GM19324 (cell line): Measurements from ENCODE around the gene PSIP1.
"Not testable (repeated sequence)": the region's sequence is repeated elsewhere in the genome, so short reads cannot be mapped to it uniquely, and the experiment has no call there.

Source experiments
- ATAC-seq: cut with Tn5 transposase; IDR thresholded peaks from one replicate; pipeline ENCODE4 v1.9.1; 2021; ENCODE audit warnings: mild to moderate bottlenecking, moderate library complexity; ENCODE audit not compliant: unreplicated experiment, low FRiP score

PSIP1 gene

DNA sequence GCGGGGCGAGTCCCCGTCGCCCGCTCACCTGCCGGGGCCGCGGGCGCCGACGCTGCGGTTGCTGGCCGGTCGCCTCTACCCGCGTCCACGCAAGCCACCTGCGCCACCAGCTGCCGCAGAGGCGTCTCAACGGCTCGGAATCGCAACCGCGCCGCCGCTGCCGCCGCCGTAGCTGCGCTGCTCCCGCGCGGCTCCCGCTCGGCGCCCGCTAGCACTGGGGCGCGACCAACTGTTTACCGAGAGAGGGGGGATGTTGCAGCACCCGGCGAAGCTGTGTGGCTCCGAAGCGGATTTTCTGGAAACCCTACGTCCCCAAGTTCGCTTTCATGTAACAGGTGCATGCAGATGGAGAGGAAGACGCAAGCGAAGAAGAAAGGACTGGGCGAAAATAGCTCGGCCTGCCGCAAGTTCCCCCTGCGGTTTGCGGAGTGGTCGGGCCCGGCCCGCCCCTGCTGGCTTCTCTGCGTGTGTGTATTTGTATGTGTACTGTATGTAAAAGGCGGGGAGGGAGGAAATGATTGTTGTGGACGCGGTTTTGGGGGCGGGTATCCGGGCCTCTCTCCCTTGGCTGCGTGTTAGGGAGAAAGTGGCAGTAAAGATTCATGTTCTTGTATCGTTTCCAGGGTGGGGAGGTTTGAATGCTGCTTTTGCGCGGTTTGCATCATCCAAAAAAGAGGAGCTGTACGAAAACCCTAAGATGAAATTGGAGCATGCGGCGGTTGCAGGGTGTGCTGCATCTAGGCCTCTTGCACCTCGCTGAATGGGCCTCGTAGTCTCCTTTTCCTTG is at the start of gene PSIP1:
Gene PSIP1 (minus strand): TSS at position 182 of the 787 bp plus-strand sequence. CDS start 782 bp downstream, outside the sequence.
- peak; percentile 90 for ATAC-seq

DNA sequence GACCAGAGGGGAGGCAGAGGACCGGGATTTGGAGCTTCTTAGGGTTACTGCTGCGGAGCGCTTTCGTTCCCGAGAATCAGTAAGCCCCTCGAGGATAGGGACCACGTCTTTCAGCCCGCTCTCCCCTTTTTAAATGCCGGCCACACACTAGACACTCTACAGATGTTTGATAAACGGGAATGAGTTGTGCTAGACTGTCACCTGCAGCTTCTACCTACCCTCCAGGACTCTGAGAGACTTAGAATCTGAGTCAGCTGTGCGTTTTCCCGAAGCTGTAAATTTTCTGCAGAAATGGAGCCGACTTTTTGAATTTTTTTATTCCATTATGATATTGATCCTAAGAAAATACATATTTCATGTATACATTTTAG is 42.7 kb upstream of the PSIP1 start:
- peak; percentile 24 for ATAC-seq

DNA sequence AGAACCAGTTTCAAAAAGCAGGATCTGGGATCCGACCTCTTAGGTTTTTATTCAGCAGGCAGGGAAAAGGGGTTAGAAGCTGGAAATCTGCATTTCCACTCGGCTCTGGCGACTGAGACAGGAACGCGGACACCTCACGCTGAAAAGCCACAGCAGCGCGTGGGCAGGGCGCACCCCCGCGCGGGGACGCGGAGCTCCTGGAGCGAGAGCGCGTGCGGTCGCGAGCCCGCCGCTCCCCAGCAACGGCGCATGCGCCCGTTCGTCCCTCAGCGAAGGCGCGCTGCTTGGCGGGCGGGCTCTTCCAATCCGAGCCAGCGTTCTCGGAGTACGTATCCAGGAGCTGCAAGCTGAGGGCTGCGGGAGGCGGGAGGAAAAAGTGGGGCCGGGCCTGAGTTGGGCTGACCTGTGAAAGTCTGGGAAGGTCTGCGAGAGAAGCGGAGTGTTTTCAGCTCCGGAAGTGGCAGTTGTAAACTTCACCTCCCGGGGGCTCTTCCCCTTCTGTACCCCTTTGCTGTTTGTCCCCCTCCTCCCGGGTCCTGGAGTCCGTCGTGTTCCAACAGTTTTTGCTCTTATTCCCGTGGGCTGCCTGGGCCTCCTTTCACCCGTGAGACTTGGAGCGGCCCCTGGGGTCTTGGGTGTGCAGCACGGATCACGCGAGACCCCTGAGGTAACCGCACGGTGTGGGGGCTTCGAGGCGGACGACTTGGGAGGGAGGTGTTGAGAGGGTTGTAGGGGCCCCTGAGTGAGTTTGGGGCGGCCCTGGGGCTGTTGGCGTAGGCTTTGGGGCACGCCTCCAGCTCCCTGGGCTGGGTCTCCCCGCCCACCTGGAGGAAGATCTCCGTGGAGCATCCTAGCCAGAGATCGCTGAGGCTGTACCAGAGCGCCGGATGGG is 42.1 kb upstream of the PSIP1 start, which contains the start of gene CCDC171:
Gene CCDC171 (plus strand): TSS at position 408 of the 892 bp plus-strand sequence. CDS start 11,046 bp downstream, outside the sequence.
- peak; percentile 93 for ATAC-seq

DNA sequence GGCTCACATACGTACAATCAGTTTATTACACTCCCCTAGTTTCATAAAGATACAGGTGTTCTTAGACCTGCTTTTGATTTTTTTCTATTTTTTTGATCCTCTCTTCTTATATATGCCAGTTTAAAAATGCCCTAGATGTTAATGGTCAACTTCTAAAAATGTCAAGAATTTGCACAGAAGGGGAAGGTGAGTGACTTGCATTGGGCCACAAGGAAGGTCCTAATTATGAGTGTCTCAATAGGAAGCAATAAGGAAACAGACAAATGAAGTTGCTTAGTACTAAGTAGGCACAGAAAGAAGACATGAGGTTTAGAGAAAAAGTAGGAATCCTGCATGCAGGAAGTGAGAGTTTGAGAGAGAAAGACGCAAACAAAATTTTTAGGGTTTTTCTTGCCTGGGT is 38.8 kb upstream of the PSIP1 start:
- ATAC-seq, result no peak

DNA sequence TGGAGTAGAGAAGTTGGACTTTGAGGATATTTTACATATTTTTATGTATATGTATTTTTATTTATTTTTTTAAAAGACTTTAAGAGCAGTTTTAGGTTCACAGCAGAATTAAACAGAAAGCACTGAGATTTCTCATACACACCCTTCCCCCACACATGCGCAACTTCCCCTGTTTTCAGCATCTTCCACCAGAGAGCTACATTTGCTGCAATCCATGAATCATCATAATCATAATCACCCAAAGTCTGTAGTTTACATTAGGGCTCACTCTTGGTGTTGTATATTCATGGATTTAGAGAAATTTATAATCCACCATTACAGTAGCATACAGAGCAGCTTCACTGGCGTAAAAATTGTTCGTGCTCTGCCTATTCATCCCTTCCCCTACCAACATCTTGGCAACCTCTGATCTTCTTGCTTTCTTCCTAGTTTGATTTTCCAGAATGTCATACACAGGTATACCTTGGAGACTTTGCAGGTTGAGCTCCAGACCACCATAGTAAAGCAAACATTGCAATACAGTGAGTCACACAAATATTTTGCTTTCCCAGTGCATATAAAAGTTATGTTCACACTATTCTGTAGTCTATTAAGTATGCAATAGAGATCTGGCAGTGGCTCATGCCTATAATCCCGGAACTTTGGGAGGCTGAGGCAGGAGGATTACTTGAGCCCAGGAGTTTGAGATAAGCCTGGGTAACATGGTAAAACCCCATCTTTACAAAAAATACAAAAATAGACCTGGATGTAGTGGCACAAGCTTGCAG is 32.5 kb upstream of the PSIP1 start:
- no peak for ATAC-seq

DNA sequence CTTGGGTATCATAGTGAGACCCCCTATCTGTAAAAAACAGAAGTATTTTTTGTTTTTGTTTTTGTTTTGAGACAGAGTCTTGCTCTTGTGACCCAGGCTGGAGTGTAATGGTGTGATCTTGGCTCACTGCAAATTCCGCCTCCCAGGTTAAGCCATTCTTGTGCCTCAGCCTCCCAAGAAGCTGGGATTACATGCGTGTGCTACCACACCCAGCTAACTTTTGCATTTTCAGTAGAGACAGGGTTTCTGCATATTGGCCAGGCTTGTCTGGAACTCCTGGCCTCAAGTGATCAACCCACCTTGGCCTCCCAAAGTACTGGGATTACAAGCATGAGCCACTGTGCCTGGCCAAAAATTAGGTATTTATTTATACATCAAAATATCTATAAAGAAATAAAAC is 31.9 kb upstream of the PSIP1 start:
- ATAC-seq, result no peak

DNA sequence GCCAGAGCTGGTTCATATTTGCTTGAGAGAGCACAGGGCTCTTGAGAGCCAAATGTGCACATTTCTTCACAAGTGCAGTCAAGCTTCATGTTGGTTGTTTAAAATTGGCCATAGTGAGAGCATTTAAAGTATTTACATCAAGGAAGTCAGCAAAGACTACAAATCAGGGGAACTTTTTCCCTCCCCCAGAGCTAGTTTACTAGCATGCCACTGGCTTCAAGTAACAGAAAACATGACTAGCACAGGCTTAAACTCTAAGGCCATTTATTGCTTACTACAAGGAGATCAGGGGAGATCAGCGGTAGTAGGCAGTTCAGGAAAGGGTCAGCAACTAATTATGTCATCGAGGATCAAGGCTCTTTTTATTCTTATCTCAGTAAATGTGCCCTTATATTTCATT is 31.1 kb upstream of the PSIP1 start:
- no peak for ATAC-seq

DNA sequence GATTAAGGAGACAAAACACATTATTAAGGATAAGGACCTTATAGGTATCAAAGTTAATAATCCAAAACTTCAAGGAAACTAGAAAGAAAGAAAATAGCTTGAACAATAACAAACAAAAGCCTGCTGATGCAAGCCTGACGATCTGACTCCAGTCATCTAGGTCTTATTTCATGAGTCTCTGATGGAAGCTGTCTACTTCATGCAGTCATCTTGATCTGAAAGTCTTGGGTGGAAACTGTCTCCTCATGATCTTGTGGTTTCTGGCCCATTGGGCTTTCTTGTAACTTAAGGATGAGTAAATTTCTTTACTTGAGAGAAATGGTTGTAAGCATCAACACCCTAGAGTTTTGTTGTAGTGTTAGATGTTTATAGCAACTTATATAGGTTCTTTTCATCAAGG is 20.6 kb upstream of the PSIP1 start:
- ATAC-seq, result no peak

DNA sequence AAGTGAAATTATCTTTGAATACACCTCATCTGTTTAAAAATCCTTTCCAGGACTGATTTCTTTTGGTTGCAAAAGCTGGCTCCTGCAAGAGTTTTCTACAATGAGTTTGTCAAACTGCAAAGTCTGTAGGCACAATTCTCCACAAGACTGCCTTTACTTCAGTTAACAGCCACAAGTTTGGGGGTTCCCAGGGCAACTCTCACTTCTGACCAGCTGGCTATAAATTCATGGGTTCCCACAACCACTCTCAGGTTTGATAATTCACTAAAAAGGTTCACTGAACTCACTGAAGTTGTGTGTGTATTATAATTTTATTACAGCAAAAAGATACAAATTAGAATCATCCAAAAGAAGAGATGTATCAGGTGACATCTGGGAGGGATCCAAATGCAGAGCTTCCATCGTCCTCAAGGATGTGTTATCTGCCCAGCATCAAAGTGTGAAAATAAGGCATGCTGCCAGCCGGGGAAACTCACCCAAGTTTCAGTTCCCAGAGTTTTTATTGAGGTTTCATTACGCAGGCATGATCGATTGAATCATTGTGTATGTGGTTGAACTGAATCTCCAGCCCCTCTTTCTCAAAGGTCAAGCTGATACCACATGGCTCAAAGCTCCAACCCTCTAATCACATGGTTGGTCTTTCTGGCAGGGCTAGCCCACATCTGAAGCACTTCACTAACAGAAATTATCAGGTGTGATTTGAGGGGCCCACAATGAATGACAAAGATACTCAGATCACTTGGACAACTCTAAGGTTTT is 19.0 kb upstream of the PSIP1 start:
- peak; percentile 81 for ATAC-seq

DNA sequence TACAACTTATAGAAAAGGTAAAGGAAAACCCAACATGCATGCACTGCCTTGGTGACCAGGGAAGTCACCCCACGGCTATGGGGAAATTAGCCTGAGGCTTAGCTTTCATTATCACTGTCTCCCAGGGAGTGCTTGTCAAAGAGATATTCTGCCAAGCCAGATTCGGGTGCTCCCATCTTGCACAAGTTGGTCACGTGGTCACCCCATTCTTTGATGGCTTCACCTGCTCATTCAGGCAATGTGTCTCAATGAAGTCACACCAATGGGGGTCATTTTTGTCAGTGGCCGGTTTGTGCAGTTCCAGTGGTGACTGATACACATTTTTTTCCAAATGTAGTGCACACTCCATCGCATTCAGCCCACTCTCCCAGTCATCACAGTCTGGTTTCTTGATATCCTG is 16.3 kb upstream of the PSIP1 start:
- not testable (repeated sequence) for ATAC-seq

DNA sequence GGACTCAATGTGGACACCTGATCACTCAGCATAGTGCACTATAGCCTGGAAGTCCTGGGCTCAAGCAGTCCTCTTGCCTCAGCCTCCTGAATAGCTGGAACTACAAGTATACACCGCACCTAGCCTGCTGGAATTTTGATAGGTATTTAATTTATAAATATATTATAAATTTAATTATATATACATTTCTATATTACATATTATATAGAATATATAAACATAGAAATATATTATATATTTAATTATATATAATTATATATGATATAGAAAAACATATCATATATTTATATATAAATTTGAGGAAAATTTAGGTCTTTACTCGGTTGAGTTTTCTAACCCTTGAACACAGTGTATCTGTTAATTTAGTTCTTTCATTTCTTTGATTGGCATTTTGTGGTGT is 15.2 kb upstream of the PSIP1 start:
- ATAC-seq, result no peak

DNA sequence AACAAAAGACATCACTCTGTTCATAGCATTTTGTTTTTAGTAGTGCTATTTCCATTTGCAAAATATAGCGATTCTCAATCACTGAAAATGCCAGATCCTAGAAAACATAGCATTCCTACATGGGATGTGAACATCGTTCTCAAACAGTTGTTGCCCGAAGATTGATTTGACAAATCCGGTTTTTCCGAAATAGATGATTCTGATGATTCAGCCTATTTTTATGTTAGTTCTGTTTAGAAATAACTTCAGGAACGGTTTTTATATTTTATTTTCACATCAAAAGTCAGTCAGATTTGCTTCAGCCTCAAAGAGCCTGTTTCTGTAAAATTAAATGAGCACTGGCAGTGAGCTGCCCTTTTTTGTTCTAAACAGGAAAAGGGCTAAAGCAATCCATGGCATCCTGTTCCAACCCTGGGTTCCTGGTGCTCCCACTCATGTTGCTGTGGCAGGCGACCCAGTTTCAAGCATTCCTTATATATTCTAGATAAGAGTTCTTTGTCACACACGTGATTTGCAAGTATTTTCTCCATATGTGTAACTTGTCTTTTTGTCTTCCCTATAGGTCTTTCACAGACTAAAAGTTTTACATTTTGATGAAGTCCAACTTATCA is 14.2 kb upstream of the PSIP1 start:
- no peak for ATAC-seq

DNA sequence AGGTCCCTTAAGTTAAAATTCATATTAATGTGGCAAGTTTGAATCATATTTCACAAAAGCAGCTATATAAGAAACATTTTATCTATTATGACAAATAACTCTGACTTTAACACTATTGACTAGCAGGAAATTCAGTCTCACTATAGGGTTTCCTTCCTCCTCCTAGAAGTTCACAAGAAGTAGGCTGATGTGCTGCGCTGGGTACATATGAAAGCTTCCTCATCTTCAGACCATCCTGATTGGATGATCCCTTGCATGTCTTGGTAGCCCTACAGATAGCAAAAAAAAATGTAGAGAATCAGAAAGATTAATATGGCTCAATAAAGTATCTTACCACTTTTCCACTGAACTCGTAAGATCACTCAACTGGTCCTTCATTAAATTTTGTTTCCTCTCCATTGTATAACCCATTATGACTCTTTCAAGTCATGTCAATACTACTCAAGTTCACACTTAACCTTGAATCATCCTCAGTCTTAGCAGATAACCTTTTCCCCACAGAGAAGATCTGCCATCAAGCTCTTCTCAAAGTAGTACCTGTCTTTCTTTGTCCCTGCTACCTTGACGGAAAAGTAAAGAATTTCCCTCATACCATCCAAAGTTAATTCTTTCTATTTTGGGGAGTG is 11.5 kb upstream of the PSIP1 start:
- no peak for ATAC-seq

DNA sequence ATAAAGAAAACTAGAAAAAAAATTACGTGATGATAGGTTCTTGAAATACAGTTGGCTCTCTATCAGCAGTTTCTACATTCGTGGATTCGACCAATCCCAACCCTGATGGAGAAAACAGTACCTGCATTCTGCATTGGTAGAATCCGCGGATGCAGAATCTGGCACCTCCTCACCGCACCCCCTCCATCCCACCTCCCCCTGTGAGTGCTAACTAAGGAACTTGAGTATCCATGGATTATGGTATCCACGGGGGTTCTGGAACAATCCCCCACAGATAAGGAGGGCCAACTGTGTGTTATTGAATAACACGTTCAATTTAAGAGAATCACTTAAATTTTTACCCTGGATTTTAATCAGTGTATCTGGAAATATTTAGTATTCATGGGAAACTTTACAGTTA is 10.5 kb upstream of the PSIP1 start:
- no peak for ATAC-seq

DNA sequence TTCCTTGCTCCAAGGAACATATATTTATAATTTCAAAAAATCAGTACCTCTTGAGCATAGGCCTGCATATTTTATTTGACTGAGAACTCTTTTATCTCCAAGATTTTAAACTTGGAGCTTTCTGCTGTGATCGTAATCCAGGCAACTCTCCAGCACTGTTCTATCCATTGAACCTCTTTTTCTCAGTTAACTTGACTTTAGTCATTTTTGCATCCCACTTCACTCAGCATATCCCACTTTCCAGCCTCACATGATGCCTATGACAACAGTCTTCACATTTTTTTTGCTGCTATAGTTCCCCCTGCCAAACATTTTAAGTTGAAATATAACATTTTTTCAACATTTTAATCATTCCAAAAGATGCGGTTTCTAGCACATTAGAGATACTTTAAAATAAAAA is 9.1 kb upstream of the PSIP1 start:
- ATAC-seq, result no peak

DNA sequence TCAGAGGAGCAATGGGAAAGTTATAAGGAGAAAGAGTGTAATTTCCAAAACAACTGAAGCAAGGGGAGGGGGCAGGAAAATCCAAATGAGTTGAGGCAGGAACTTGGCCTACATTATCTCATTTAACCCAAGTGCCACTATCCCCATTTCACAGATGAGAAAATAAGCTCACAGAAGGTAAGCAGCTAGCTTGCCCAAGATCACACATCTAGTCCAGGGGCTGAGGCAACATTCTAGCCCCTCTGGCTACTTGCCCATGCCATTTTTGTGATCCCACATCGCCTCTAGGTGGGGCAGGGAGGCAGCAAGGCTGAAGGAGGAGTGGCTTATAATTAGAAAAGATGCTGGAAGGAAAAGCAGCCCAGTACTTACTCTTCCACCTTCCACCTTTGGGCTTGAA is 2.6 kb upstream of the PSIP1 start:
- ATAC-seq, result no peak

DNA sequence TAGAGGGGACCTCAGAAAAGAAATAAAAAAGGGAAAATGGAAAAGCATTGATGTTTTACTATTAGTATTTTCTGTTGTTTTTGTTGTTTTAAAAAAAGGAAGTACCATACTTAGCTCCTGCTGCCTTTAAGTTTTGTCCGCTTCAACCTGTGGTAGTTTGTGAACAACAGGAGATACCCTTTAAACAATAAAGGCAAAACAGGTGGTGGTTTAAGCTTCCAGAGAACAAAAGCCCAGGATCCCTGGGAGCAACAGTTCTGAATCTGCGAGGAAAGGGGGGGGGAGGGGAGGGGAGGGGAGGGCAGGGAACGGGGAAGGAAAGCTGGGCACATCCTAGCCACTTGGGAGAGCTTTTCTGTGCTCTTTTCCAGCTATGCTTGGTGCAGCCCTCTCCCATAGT is 2.1 kb upstream of the PSIP1 start:
- ATAC-seq, result no peak

DNA sequence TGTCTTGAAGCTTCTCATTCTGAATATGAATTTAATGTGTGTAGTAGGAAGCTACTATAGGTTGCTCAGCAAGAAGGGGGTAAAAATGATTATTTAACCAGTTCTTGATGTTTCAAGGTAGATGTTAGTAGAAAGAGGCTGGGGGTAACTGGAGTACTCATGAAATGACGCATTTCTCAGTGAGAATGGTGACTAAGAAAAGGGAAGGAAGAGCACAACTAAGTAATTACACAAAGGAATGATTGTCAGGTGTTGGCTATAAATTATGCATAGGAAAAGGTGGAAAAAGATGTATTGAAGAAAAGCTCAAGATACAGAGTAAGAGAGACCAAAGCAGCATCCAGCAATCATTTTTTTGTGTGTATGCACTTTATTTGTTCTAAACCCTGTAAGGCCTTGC is 1.4 kb upstream of the PSIP1 start:
- no peak for ATAC-seq
